Right lobe of liver (tissue), 6 donors: ENCODE data around the gene WDR45B. TPM values are rescaled to one million over a fixed set of nuclear protein-coding genes. Genes with fewer than 3 reads are reported as not detected.

ENCODE experiments used
- ATAC-seq, 4 donors: fragments of 200-7000 bp; cut with Tn5 transposase; one replicate each; pipeline ENCODE4 v1.9.1; 2020; ENCODE audit warnings: mild to moderate bottlenecking in 4 of 4, moderate library complexity in 4 of 4
- DNase-seq, 3 donors: peaks; one replicate each; pipeline ENCODE4 v3.0.0-alpha.2; 2020
- H3K27ac ChIP-seq, 3 donors: fragments of 200-600 bp; one replicate each; pipeline ENCODE4 v1.8.0; 2022
- H3K27me3 ChIP-seq, 2 donors: fragments of 200-600 bp; one replicate each; pipeline ENCODE4 v1.8.0; 2022
- H3K36me3 ChIP-seq, 4 donors: fragments of 200-600 bp; sonication (generic) in 1 of 4; one replicate each; pipeline versions ENCODE4 v1.5.1 to v1.8.0; 2017 to 2022; ENCODE audit warnings: control low read depth in 1 of 4
- H3K4me1 ChIP-seq, 4 donors: fragments of 200-600 bp; sonication (generic) in 1 of 4; one replicate each; pipeline versions ENCODE4 v1.5.1 to v1.8.0; 2017 to 2022; ENCODE audit warnings: control low read depth in 1 of 4
- H3K4me3 ChIP-seq, 3 donors: fragments of 200-600 bp; one replicate each; pipeline ENCODE4 v1.8.0; 2022
- H3K9me3 ChIP-seq, 4 donors: fragments of 200-600 bp; sonication (generic) in 1 of 4; one replicate each; pipeline versions ENCODE4 v1.5.1 to v1.8.0; 2017 to 2022; ENCODE audit warnings: control low read depth in 1 of 4
- CTCF ChIP-seq, 4 donors: fragments of 200-600 bp in 3 of 4; fragments of 450-650 bp in 1 of 4; IDR thresholded peaks; one replicate each; pipeline versions ENCODE4 v1.5.1 to v1.8.0; 2016 to 2022; ENCODE audit warnings: antibody characterized with exemption in 4 of 4, mild to moderate bottlenecking in 2 of 4
- POLR2A ChIP-seq: fragments of 450-650 bp; IDR thresholded peaks from one replicate; pipeline ENCODE4 v1.6.1; 2017; ENCODE audit warnings: antibody characterized with exemption, mild to moderate bottlenecking
- WGBS: methylation state at CpG from one replicate; pipeline ENCODE4 v1.1.6; 2018; ENCODE audit warnings: low coverage, low lambda C conversion rate; ENCODE audit not compliant: insufficient coverage; ENCODE audit errors: missing lambda C conversion rate; 5-methylcytosine and 5-hydroxymethylcytosine counted together
- intact Hi-C, 2 donors: fragments of 100-400 bp; cut with DNase I; formaldehyde crosslinking; loops; one replicate each; pipeline versions ENCODE4 v1.11.2 to v1.14.1; 2022
- total RNA-seq, 6 experiments: library from RNA; depleted of rRNA in 2 of 6; stranded (reverse); fragments of >200 nt in 2 of 6; fragmentation: NEBNext Ultra II Directional in 3 of 6; extraction: Animal tissue kit (Norgen Biotek cat#: 25700) in 3 of 6; gene quantifications; one replicate each; pipeline versions ENCODE4 v1.1.0 to v1.2.4, GENCODE V29; 2016 to 2023
- donor health status: DM: no; HTN: yes; CAD: no.
- donor health status: DM: no; HTN: no; CAD: no.
- donor health status: DM: no; HTN: no; CAD: no.
- donor health status: DM: no; HTN: yes; CAD: no.
- donor health status: DM: no; HTN: yes; CAD: no.

The WDR45B gene
- total RNA-seq, 6 experiments from 2014 or later: 27.7 to 40.7 (median 31.6) TPM

GRCh38 chr17:82694647-82695046 is 46.4 kb upstream of the WDR45B start:
- Histone ChIP-seq H3K4me3 (no peak overlapping the region), H3K27ac (no peak overlapping the region)

GRCh38 chr17:82693168-82693867 is 45.1 kb upstream of the WDR45B start:
- Histone ChIP-seq H3K4me1 (peaks cover 0 to 5% (median 0%) of the 10 kb centered on the region in 4 donors), H3K9me3 (no peaks in the 10 kb centered on the region), H3K4me3 (no peak overlapping the region), H3K36me3 (no peaks in the 10 kb centered on the region), H3K27me3 (no peaks in the 10 kb centered on the region), H3K27ac (no peak overlapping the region)
- WGBS: 89% methylated on average over 21 of the region's 22 CpGs
- TF ChIP-seq CTCF (IDR thresholded peaks at IDR 0.05) (no peak), POLR2A (no peak)
- no peak for DNase-seq
- intact Hi-C loops: no loop called here
- no peak for ATAC-seq

More at GRCh38 chr17:82694647-82695046, 46.4 kb upstream of the WDR45B start:
- ATAC-seq (no peak), DNase-seq (no peak)
- WGBS: 54% methylated on average over 2 of the region's 2 CpGs
- TF ChIP-seq POLR2A: no peak
- Histone ChIP-seq H3K36me3 (no peaks in the 10 kb centered on the region), H3K4me1 (peaks cover 0 to 5% (median 0%) of the 10 kb centered on the region in 4 donors), H3K27me3 (no peaks in the 10 kb centered on the region), H3K9me3 (no peaks in the 10 kb centered on the region)
- intact Hi-C loops: no loop called here

- no peak for DNase-seq
- no peak overlapping the region for H3K4me3 ChIP-seq
- H3K9me3 ChIP-seq: no peaks in the 10 kb centered on the region
- H3K4me1 ChIP-seq: peaks cover 0 to 11% (median 4%) of the 10 kb centered on the region in 4 donors
- no CpG with 5 or more reads among the region's 16 CpGs for WGBS
- no peaks in the 10 kb centered on the region for H3K27me3 ChIP-seq
- no peaks in the 10 kb centered on the region for H3K36me3 ChIP-seq
- ATAC-seq: no peak
- H3K27ac ChIP-seq: no peak overlapping the region
- no peak for TF ChIP-seq POLR2A
- no peak for TF ChIP-seq CTCF (IDR thresholded peaks at IDR 0.05)
- intact Hi-C loops: no loop called here
Measured at GRCh38 chr17:82692268-82692667, 44.0 kb upstream of the WDR45B start.

- Histone ChIP-seq H3K27me3 (no peaks in the 10 kb centered on the region), H3K36me3 (no peaks in the 10 kb centered on the region), H3K4me1 (peaks cover 0 to 13% (median 4%) of the 10 kb centered on the region in 4 donors), H3K9me3 (no peaks in the 10 kb centered on the region), H3K27ac (no peak overlapping the region), H3K4me3 (no peak overlapping the region)
- WGBS: 85% methylated on average over 4 of the region's 17 CpGs
- DNase-seq (no peak), ATAC-seq (no peak)
- intact Hi-C loops: no loop called here
- TF ChIP-seq CTCF (IDR thresholded peaks at IDR 0.05) (no peak), POLR2A (no peak)
Measured at GRCh38 chr17:82691714-82692113, 43.5 kb upstream of the WDR45B start.

GRCh38 chr17:82690786-82691489 is 42.7 kb upstream of the WDR45B start:
- Histone ChIP-seq H3K27ac (no peak overlapping the region), H3K36me3 (no peaks in the 10 kb centered on the region), H3K4me1 (peaks cover 0 to 19% (median 4%) of the 10 kb centered on the region in 4 donors), H3K9me3 (no peaks in the 10 kb centered on the region), H3K4me3 (no peak overlapping the region), H3K27me3 (no peaks in the 10 kb centered on the region)
- DNase-seq (no peak), ATAC-seq (no peak)
- intact Hi-C loops: no loop called here
- 84% methylated on average over 7 of the region's 18 CpGs for WGBS
- no peak for TF ChIP-seq CTCF (IDR thresholded peaks at IDR 0.05)
- no peak for TF ChIP-seq POLR2A
